GM19328 (cell line): ENCODE results near the gene PKHD1.

Source experiments
- ATAC-seq: cut with Tn5 transposase; IDR thresholded peaks from one replicate; pipeline ENCODE4 v1.9.1; 2021; ENCODE audit warnings: mild to moderate bottlenecking, moderate library complexity; ENCODE audit not compliant: unreplicated experiment

Gene PKHD1

GRCh38 chr6:51640021-51640420, 447.4 kb downstream of the PKHD1 start:
- ATAC-seq, result no peak

- ATAC-seq, result no peak
Observed at GRCh38 chr6:51633424-51633823, 454.0 kb downstream of the PKHD1 start.

GRCh38 chr6:51630011-51630410, 457.4 kb downstream of the PKHD1 start:
- ATAC-seq, result no peak

GRCh38 chr6:51626391-51626790, 461.0 kb downstream of the PKHD1 start:
- no peak for ATAC-seq

GRCh38 chr6:51625566-51625965, 461.8 kb downstream of the PKHD1 start:
- ATAC-seq, result no peak

- no peak for ATAC-seq
Observed at GRCh38 chr6:51620971-51621370, 466.4 kb downstream of the PKHD1 start.

GRCh38 chr6:51619042-51619799, 468.2 kb downstream of the PKHD1 start:
- no peak for ATAC-seq

- no peak for ATAC-seq
Observed at GRCh38 chr6:51618563-51618962, 468.9 kb downstream of the PKHD1 start.

GRCh38 chr6:51617751-51618150, 469.7 kb downstream of the PKHD1 start:
- no peak for ATAC-seq

- no peak for ATAC-seq
Observed at GRCh38 chr6:51616243-51616642, 471.2 kb downstream of the PKHD1 start.

- ATAC-seq, result no peak
Observed at GRCh38 chr6:51614725-51615124, 472.7 kb downstream of the PKHD1 start.

- no peak for ATAC-seq
Observed at GRCh38 chr6:51613558-51613957, 473.9 kb downstream of the PKHD1 start.

GRCh38 chr6:51608932-51609331, 478.5 kb downstream of the PKHD1 start:
- no peak for ATAC-seq

GRCh38 chr6:51608383-51608782, 479.0 kb downstream of the PKHD1 start:
- ATAC-seq, result no peak

GRCh38 chr6:51600514-51600913, 486.9 kb downstream of the PKHD1 start:
- ATAC-seq, result no peak

- no peak for ATAC-seq
Observed at GRCh38 chr6:51598171-51598570, 489.2 kb downstream of the PKHD1 start.

- no peak for ATAC-seq
Observed at GRCh38 chr6:51594981-51595380, 492.4 kb downstream of the PKHD1 start.

- no peak for ATAC-seq
Observed at GRCh38 chr6:51585264-51585663, 502.1 kb downstream of the PKHD1 start.

- ATAC-seq, result no peak
Observed at GRCh38 chr6:51584163-51584562, 503.2 kb downstream of the PKHD1 start.

- no peak for ATAC-seq
Observed at GRCh38 chr6:51578994-51579393, 508.4 kb downstream of the PKHD1 start.

GRCh38 chr6:51578362-51578761, 509.1 kb downstream of the PKHD1 start:
- ATAC-seq, result no peak

GRCh38 chr6:51574040-51574439, 513.4 kb downstream of the PKHD1 start:
- ATAC-seq, result no peak

GRCh38 chr6:51571168-51571567, 516.2 kb downstream of the PKHD1 start:
- no peak for ATAC-seq
